ENCODE results near the gene FNIP1. TPM values are rescaled to one million over a fixed set of nuclear protein-coding genes. Genes with fewer than 3 reads are reported as not detected.

FNIP1 gene
- total and polyA plus RNA-seq, 2 of the 13 experiments (the other 11 are each of a cell fraction or from before 2014, with no cell fraction given): 10.9 to 29.3 TPM

- no peak for TF ChIP-seq ZNF512 (CRISPR knock-in tag; IDR thresholded peaks at IDR 0.05)
- no peak for TF ChIP-seq BCLAF1 (IDR thresholded peaks at IDR 0.05)
- no peak for TF ChIP-seq ZXDC (CRISPR knock-in tag; IDR thresholded peaks at IDR 0.05)
- TF ChIP-seq ZBTB20 (CRISPR knock-in tag; IDR thresholded peaks at IDR 0.05; ENCODE audit: borderline replicate concordance, low read depth): peak; percentile 66; the same call in 1 of the 2 replicates
- peak; percentile 64; the same call in 1 of the 2 replicates for TF ChIP-seq NR0B2 (CRISPR knock-in tag; IDR thresholded peaks at IDR 0.05)
- peak; percentile 31 for TF ChIP-seq PHF5A (CRISPR knock-in tag; IDR thresholded peaks at IDR 0.05; ENCODE audit: low read depth, unreplicated experiment)
- TF ChIP-seq ZNF646 (CRISPR knock-in tag; IDR thresholded peaks at IDR 0.05): no peak
- TF ChIP-seq ZMYM2 (CRISPR knock-in tag; IDR thresholded peaks at IDR 0.05): peak; percentile 96
- TF ChIP-seq ZNF414 (CRISPR knock-in tag; IDR thresholded peaks at IDR 0.05): no peak
- peak; percentile 41; the same call in 1 of the 2 replicates for TF ChIP-seq KLF6 (CRISPR knock-in tag; IDR thresholded peaks at IDR 0.05)
- TF ChIP-seq ZNF576 (CRISPR knock-in tag; IDR thresholded peaks at IDR 0.05): no peak
Measured at GRCh38 chr5:131634996-131635683, 161.7 kb downstream of the FNIP1 start, which contains the start of gene RAPGEF6 (continued).

Measured in HepG2 (cell line).